ENCODE measurements around the gene DELE1.
"Not testable (repeated sequence)": the region's sequence is repeated elsewhere in the genome, so short reads cannot be mapped to it uniquely, and the experiment has no call there.

Gene DELE1

DNA sequence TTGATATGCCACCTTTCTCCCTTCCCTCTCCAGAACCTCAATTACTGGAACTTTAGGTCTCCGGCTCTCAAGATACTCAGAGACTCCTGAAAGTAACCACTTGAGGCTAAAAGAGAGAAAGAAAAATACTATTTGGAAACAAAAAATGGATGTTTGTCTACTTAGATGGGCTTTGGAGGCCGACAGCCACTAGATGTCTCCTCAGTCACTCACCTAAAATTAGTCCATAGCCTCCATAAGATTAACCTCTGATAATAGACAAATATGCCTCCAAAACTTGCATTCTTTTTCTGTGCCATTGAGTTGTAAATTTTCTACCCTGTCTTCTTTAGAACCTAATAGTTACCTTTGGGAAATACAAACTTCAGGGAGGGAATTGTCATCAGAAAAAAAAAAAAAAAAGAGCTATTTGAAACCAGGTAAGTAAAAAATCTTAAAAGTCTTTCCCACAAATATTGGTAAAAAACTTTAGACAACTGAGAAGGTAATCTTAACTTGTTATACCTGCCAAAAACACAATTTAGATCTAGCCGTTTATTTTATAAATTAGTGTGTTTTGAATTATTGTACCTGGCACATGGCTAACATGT, 34.3 kb upstream of the DELE1 start:
- no peak for DNase-seq (ENCODE audit: low read depth in 2 of 2)

GRCh38 chr5:141890429-141890828, 33.2 kb upstream of the DELE1 start:
- not testable (repeated sequence) for DNase-seq (ENCODE audit: low read depth in 2 of 2)

DNA sequence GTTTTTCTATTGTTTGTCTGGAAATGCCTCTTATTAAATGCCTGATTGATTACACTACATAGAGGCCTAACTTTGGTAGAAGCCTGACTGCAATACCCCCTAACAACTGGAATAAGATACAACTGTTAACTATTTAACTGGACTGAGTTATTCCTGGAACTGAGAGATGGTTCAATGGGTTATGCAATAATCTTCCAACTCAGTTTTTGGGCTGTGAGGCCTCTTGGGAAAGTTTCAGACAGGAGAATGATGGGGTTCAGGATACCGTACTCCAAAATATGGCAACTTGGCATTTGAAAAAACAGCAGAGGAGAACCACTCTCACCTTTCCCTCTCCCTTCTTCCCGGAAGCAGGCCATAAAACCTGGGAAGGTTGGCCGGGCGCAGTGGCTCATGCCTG, 26.2 kb upstream of the DELE1 start:
- no peak for DNase-seq (ENCODE audit: low read depth in 2 of 2)

DNA sequence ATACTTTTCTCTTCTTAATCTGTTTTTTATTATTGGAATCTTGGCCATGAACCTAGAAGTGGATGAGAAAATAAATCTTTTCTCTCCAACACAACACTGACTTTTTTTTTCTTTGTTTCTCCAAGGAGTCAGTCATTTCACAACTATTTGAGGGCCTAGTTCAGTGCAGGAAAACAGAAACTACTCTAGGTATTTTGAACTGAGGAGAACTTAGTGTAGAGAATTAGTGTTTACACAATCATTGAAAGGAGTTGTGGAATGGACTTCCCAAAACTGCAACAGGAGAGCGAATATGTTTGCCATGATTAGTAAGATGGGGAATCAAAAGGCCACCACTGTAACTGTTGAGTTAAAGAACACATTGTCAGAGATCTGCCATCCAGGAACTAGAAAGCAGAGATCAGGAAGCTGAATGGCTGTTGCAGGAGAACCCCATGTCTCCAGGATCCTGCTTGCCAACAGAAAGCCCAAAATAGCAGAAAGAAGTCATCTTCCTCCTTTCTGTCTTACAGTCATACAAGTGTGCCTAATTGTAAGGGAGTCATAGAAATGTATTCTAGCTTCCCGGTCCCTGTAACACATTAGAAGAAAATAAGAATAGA, 25.1 kb upstream of the DELE1 start:
- DNase-seq (ENCODE audit: low read depth in 2 of 2), result no peak

- DNase-seq (ENCODE audit: low read depth in 2 of 2), result no peak
Measured at GRCh38 chr5:141902015-141902814, 21.5 kb upstream of the DELE1 start.

DNA sequence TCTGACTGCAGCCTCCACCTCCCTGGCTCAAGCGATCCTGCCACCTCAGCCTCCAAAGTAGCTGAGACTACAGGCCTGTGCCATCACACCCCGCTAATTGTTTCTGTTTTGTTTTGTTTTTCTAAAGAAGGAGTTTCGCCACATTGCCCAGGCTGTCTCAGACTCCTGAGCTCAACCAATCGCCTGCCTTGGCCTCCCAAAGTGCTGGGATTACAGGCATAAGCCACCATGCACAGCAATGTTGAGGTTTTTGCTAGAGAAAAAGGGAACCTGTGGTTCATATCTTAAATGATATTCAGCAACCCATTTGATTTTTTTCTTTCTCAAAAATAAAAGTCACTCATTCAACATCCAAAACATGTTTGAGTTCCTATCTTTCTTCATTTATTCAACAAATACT, 20.4 kb upstream of the DELE1 start:
- DNase-seq (ENCODE audit: low read depth in 2 of 2), result no peak

- no peak for DNase-seq (ENCODE audit: low read depth in 2 of 2)
Measured at GRCh38 chr5:141904551-141904950, 19.1 kb upstream of the DELE1 start.

GRCh38 chr5:141906517-141906916, 17.2 kb upstream of the DELE1 start:
- DNase-seq (ENCODE audit: low read depth in 2 of 2), result no peak

DNA sequence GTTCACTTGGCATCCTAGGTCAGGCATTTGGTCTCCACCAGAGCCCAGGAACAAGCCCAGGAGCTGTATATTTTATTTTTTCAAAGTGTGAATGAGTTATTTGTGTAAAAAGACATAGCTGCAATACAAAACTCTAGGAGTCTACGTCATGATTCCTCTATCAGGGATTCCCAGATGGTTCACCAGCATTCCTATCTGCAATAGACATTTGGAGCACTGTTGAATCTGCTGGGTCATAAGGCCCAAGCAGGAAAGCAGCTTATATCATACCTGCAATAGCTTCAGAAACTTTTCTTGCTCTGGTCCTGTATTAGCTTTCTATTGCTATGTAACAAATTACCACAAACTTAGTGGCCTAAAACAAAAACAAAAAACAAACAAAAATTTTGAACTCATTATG, 16.7 kb upstream of the DELE1 start:
- DNase-seq (ENCODE audit: low read depth in 2 of 2), result no peak

DNA sequence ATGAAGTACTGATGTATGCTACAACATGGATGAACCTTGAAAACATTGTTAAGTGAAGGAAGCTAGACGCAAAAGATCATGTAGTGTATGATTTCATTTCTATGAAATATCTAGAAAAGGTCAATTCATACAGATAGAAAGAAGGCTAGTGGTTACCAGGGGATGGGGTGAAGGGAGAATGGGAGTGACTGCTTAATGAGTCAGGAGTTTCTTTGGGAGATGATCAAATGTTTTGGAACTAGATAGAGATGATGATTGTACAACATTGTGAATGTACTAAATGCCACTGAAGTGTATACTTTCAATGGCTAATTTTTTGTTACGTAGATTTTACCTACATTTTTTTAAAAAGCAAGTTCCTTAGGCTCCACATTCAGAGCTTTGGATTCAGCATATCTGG, 14.9 kb upstream of the DELE1 start:
- DNase-seq (ENCODE audit: low read depth in 2 of 2), result no peak

DNA sequence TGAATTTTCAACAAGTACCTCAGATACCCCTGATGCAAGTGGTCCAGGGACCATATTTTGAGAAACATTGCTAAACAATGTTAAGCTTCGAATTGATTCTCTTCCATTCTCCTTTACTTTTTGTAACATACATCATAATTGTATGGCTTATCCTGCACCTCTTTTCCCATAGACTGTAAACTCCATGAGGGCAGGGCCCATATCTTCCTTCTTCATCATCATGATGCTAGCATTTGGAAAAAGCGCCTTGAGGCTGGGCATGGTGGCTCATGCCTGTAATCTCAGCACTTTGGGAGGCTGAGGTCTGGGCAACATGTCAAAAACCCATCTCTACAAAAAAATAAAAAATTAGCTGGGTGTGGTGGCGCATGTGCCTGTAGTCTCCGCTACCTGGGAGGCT, 14.5 kb upstream of the DELE1 start:
- no peak for DNase-seq (ENCODE audit: low read depth in 2 of 2)

DNA sequence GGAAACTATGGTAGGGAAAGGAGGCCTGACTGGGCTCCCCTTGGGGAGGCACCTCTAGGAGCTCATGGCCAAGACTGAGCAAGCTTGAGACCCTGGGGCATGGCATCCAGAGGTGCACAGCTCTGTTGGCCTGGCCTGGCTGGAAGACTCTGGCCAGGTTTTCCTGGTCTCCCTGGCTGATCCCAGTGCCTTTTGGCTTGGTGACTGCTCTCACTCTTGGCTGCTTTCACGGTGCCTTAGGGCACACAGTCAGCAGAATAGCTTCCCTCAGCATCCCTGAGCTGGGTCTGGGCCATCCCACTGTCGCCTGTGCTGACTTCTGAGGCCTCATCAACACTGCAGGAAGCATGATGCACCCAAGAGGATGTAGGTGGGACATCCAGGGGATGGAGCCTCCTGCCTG, 13.4 kb upstream of the DELE1 start:
- DNase-seq (ENCODE audit: low read depth in 2 of 2), result no peak

- DNase-seq (ENCODE audit: low read depth in 2 of 2), result no peak
Measured at GRCh38 chr5:141913560-141914198, 10.0 kb upstream of the DELE1 start.

DNA sequence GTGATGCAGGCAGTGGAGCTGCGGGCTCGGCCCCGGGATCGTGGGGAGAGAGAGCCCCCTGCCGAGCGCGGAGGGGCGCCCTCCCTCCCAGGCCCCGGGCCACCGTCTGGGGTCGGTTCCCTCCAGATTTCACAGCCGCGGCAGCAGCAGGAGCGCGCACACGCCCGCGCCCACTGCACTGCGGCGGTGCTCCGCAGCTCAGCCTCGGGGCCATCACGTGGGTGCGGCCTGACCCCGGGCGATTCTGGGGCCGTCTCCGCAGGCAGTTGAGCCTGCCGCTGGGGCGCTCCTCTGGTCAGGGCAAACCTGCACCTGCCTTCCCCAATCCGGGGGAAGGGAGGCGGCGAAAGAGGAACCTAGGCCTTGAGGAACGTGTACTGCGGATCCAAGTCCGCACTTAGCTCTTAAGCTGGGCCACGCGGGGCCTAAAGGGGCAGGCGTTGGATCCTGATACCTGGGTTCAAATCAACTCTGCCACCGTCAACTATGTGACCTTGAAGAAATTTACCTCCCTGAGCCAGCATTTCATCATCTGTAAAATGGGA, 9.4 kb upstream of the DELE1 start:
- peak in 1 of 2 donors; percentile 6 for DNase-seq (ENCODE audit: low read depth in 2 of 2)

DNA sequence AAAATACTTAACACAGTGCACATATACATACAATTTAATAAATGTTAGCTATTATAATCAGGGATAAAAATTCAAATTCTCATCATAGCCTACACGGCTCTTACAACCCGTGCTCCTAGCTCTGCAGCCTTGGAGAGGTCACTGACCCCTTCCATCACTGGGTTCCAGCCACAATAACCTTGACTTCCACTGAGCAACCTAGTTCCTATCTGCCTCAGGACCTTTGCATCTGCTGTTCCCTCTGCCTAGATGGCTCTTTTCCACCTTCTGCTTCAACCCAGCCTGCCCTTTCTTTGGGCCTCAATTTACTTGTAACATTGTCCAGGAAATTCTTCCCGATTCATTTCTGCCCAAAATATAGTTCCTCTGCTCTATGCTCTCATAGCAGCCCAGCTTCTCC, 8.9 kb upstream of the DELE1 start:
- no peak for DNase-seq (ENCODE audit: low read depth in 2 of 2)

DNA sequence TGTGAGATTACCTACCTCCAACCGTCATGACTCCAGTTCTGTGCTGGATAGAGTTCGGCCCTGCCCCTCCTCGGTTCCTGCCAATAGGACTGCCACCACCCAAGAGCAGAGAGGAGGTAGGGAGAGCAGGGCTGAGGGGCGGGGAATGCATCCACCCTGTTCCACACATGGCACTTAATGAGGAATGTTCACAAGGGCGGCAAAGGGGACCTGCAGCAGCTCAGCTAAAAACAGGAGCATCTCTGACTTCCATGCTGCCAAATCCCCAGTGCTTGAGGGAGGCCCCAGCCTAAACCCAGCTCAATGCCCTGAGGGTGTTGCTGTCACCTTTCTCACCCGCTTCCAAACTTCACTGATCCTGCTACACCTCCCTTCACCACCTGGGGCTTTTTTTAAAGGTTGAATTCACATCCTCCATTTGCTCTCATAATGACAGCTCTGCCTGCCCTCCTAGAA, 7.8 kb upstream of the DELE1 start:
- no peak for DNase-seq (ENCODE audit: low read depth in 2 of 2)

GRCh38 chr5:141916522-141916921, 7.1 kb upstream of the DELE1 start:
- no peak for DNase-seq (ENCODE audit: low read depth in 2 of 2)

DNA sequence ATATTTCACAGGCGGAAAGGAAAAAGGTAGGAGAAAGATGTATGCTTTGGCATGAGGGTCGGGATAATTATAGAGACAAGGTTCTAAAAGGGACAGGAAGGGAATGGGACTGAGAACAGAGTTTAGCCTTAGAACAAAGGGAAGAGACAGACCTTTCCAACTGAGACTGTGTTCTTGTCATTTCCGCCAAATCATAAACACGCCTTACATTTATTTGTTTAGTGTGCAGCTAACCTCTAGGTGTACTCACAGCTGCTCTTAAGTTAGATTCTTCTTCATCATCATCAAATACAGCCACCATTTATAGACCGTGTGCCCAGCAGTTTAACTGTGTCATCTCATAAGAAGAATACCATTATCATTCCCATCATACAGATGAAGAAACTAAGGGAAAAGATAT, 5.9 kb upstream of the DELE1 start:
- no peak for DNase-seq (ENCODE audit: low read depth in 2 of 2)

DNA sequence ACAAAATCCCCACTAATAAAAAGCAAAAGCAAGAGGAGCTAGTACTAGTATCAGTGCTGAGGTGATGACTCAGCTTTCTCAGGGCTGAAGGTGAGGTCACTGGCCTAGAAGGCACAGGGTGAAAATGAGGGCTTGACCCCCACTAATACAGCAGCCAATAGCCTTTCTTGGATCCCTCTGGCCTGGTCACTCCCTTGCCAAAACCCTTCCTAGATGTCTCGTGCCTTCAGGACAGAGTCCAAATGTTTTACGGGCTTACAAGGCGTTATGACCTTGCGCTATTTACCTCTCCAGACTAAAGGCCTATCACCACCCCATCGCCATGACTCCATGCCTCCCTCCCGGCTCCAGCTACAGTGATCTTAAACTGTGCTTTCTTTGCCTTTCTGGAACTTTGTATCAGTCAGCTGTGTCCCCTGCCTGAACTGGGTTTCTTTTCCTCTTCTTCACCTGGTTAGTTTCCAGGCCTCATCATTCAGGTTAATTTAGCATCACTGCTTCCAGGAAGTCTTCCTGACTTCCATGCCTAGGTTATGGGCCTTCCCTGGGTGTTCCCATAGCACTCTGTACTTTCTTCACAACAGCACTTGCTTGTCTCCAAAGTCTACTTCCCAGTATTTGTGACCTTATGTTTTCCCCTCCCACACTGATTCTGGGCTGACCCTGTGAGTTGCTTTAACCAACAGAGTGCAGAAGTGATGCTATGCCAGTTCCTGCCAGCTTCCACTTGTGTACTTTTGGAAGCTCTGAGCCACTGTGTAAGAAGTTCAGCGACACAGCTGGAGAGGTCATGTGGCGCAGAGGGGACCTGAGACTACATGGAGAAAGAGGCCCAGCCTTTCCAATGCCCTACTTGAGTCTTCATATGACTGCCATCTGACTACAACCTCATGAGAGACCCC, 4.2 kb upstream of the DELE1 start:
- no peak for DNase-seq (ENCODE audit: low read depth in 2 of 2)

DNA sequence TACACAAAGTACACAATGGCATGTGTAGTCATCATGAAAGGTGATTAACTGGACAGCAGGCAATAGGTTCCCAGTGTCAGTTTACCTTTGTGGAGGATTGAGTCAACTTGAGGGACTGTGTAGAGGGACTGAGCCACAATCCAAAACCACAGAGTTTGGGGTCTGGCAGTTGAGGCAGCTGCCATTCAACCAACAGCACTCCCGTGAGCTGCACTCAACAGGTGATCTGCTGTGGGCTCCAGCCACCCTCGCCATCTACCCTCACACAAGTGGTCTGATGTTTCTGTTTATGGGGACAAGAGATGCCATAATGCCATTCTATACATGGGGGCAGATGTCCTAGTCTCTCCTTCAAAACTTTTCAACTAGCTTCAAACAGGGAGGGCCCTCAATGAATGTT, 2.9 kb upstream of the DELE1 start:
- DNase-seq (ENCODE audit: low read depth in 2 of 2), result no peak

- DNase-seq (ENCODE audit: low read depth in 2 of 2), result peak in 1 of 2 donors; percentile 35
Measured at GRCh38 chr5:141922827-141923447, 734 bp upstream of the DELE1 start.
